Endothelial cell (in vitro differentiated cells): Measurements from ENCODE around the gene CCNE1. TPM values are rescaled to one million over a fixed set of nuclear protein-coding genes. Genes with fewer than 3 reads are reported as not detected.

Experiments used
- DNase-seq: peaks from one replicate; pipeline ENCODE4 v3.0.0; 2021; ENCODE audit warnings: low spot score
- H3K27ac Mint-ChIP-seq: one replicate; pipeline ENCODE4 v1.8.0; 2021; ENCODE audit warnings: mixed read lengths, inconsistent platforms; ENCODE audit not compliant: unreplicated experiment
- H3K27me3 Mint-ChIP-seq: one replicate; pipeline ENCODE4 v1.8.0; 2021; ENCODE audit warnings: mild to moderate bottlenecking, moderate library complexity, mixed read lengths, inconsistent platforms; ENCODE audit not compliant: unreplicated experiment
- H3K36me3 Mint-ChIP-seq: one replicate; pipeline ENCODE4 v1.8.0; 2021; ENCODE audit warnings: mild to moderate bottlenecking, low read depth, mixed read lengths, inconsistent platforms; ENCODE audit not compliant: unreplicated experiment
- H3K4me1 Mint-ChIP-seq: one replicate; pipeline ENCODE4 v1.8.0; 2021; ENCODE audit warnings: mild to moderate bottlenecking, mixed read lengths, inconsistent platforms; ENCODE audit not compliant: unreplicated experiment
- H3K4me3 Mint-ChIP-seq: one replicate; pipeline ENCODE4 v1.8.0; 2021; ENCODE audit warnings: mild to moderate bottlenecking, mixed read lengths, inconsistent platforms; ENCODE audit not compliant: unreplicated experiment
- H3K9me3 Mint-ChIP-seq: one replicate; pipeline ENCODE4 v1.8.0; 2021; ENCODE audit warnings: mixed read lengths, inconsistent platforms; ENCODE audit not compliant: unreplicated experiment
- total RNA-seq: library from RNA; stranded (reverse); fragmentation: NEBNext Ultra II Directional; extraction: Animal tissue kit (Norgen Biotek cat#: 25700); gene quantifications from one replicate; pipeline ENCODE4 v1.2.1, GENCODE V29; 2021; ENCODE audit not compliant: unreplicated experiment
- TF ChIP-seq, protein P1 (sequence below): fragments of 200-600 bp; sonication (generic); IDR thresholded peaks from one replicate; pipeline ENCODE4 v1.5.0; 2021; ENCODE audit warnings: antibody characterized with exemption; ENCODE audit not compliant: unreplicated experiment

The CCNE1 gene
- total RNA-seq, 1 donor from 2014 or later: 2.3 TPM

DNA sequence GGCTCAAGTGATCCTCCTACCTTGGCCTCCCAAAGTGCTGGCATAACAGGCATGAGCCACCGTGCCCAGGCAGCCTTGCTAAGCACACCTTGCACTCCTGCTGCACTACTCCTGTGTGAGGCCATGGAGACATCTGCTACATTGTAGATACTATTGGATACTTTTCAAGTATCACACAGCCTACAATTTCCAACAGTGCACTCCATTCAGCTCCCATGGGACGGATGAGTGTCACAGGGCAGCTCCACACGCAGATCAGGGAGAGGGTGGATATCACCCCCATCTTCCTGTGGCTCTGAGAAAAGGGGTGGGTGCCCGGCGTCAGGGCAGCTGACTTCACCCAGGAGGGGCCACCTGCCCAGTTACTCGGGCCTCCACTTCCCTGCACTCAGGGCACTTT, 39.1 kb upstream of the CCNE1 start:
- peaks cover 3% of the 10 kb centered on the region for H3K4me1 Mint-ChIP-seq
- TF ChIP-seq, protein P1, sequence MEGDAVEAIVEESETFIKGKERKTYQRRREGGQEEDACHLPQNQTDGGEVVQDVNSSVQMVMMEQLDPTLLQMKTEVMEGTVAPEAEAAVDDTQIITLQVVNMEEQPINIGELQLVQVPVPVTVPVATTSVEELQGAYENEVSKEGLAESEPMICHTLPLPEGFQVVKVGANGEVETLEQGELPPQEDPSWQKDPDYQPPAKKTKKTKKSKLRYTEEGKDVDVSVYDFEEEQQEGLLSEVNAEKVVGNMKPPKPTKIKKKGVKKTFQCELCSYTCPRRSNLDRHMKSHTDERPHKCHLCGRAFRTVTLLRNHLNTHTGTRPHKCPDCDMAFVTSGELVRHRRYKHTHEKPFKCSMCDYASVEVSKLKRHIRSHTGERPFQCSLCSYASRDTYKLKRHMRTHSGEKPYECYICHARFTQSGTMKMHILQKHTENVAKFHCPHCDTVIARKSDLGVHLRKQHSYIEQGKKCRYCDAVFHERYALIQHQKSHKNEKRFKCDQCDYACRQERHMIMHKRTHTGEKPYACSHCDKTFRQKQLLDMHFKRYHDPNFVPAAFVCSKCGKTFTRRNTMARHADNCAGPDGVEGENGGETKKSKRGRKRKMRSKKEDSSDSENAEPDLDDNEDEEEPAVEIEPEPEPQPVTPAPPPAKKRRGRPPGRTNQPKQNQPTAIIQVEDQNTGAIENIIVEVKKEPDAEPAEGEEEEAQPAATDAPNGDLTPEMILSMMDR: no peak

DNA sequence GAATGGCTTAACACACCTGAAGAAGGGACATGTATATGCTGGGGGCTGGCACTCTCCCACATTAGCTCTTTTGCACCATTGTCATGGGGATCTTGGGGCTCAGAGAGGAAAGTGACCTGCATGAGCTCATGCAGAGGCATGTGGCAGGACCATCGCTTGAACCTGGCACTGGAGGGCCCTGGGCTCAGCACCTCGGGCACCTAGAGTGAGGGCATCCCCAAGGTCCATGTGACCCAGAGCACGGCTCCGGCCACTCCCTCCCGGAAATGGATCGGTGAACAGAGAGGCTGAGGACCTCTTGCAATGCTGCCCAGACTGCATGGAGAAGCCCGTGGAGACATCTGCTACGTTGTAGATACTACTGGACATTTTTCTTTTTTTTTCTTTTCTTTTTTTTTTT, 38.6 kb upstream of the CCNE1 start:
- TF ChIP-seq, protein P1: no peak
- Mint-ChIP-seq H3K27ac (no peak overlapping the region), H3K4me1 (peaks cover 3% of the 10 kb centered on the region), H3K9me3 (no peaks in the 10 kb centered on the region), H3K27me3 (peaks cover 3% of the 10 kb centered on the region), H3K36me3 (no peaks in the 10 kb centered on the region), H3K4me3 (no peak overlapping the region)
- no peak for DNase-seq

More for the DNA sequence above, 39.1 kb upstream of the CCNE1 start:
- H3K4me3 Mint-ChIP-seq: no peak overlapping the region
- H3K27me3 Mint-ChIP-seq: peaks cover 3% of the 10 kb centered on the region
- H3K27ac Mint-ChIP-seq: no peak overlapping the region
- H3K36me3 Mint-ChIP-seq: no peaks in the 10 kb centered on the region
- no peak for DNase-seq
- H3K9me3 Mint-ChIP-seq: no peaks in the 10 kb centered on the region

- DNase-seq: no peak
- TF ChIP-seq, protein P1: no peak
- H3K27ac Mint-ChIP-seq: no peak overlapping the region
- H3K27me3 Mint-ChIP-seq: peaks cover 4% of the 10 kb centered on the region
- H3K4me1 Mint-ChIP-seq: peaks cover 3% of the 10 kb centered on the region
- H3K9me3 Mint-ChIP-seq: no peaks in the 10 kb centered on the region
- H3K4me3 Mint-ChIP-seq: no peak overlapping the region
- H3K36me3 Mint-ChIP-seq: no peaks in the 10 kb centered on the region
These were observed 37.7 kb upstream of the CCNE1 start for GRCh38 chr19:29774126-29774525.

DNA sequence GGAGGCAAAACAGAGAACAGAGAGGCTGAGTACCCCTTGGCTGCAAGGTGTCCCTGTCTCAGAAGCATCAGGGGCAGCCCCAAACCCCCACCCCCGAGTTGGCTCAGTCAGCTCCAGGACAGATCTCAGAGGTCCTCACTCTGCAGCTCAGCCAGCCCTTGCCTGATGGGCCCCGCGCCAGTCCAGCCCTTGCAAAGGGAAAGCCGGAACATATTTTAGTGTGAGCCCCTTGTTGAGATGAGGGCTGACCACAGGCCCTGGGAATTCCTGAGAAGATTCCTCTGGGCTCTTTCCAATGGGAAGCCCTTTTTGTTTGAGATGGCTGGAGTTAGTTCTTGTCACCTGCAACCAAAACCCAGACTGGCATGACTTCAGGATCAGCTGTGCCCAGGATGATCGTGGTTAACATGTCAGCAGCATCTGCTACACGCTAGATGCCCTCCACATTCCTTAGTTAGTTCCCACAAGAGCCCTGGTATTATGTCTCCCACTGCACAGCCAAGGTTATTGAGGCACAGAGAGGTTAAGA, 33.9 kb upstream of the CCNE1 start:
- H3K27me3 Mint-ChIP-seq: peaks cover 3% of the 10 kb centered on the region
- TF ChIP-seq, protein P1: no peak
- H3K36me3 Mint-ChIP-seq: no peaks in the 10 kb centered on the region
- DNase-seq: no peak
- H3K9me3 Mint-ChIP-seq: no peaks in the 10 kb centered on the region
- peaks cover 3% of the 10 kb centered on the region for H3K4me1 Mint-ChIP-seq
- no peak overlapping the region for H3K4me3 Mint-ChIP-seq
- peak overlapping the region; percentile 36 for H3K27ac Mint-ChIP-seq

DNA sequence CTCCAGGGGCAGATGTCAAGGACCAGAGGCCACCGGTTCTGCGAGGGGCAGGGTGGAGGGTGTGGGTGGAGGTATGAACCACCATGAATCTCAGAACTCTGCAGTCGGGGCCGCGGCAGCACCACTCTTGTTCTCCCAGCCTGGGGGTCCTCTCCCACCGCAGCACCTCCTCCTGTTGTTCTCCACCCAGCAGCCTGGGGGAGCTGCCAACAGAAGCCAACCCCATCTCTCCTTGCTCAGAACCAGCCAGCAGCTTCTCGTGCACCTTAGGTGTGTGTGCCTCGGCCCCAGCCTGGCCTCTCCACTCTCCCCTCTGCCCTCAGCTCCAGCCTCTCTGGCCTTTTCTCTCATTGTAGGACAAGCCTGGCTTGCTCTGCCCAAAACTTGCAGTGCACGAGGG, 31.9 kb upstream of the CCNE1 start:
- Mint-ChIP-seq H3K9me3 (no peaks in the 10 kb centered on the region), H3K27ac (no peak overlapping the region), H3K27me3 (peaks cover 3% of the 10 kb centered on the region), H3K4me3 (no peak overlapping the region), H3K4me1 (peaks cover 3% of the 10 kb centered on the region), H3K36me3 (no peaks in the 10 kb centered on the region)
- DNase-seq: no peak
- TF ChIP-seq, protein P1: no peak
